ENCODE data around the gene TMEM151A.
"Not testable (repeated sequence)": the region's sequence is repeated elsewhere in the genome, so short reads cannot be mapped to it uniquely, and the experiment has no call there.

Gene TMEM151A

GRCh38 chr11:66267379-66268243, 24.1 kb upstream of the TMEM151A start:
- DNase-seq, result peak; percentile 71 to 88

- peak; percentile 98 to 100 for DNase-seq
Observed at GRCh38 chr11:66268244-66268951, 23.3 kb upstream of the TMEM151A start, which contains the start of gene RAB1B. Gene RAB1B, plus strand, starts transcription at chr11:66268639. Its CDS starts 41 bp downstream, at chr11:66268680.

- DNase-seq, result peak in 1 of 2 experiments; percentile 65
Observed at GRCh38 chr11:66268952-66269905, 22.5 kb upstream of the TMEM151A start.

DNA sequence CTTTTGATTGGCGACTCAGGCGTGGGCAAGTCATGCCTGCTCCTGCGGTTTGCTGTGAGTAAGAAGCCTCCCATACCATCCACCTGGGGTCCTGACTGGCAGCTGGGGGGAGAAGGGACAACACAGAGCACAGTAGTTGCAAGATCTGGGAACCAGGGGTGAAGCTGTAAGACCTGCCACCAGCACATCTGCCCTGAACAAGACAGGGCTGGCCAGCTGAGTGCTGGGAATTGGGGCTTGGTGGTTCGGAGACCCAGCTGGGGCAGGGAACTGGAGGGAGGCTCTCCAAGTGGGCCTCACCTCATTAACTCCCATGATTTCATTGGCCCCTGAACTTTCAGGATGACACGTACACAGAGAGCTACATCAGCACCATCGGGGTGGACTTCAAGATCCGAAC, 19.9 kb upstream of the TMEM151A start:
- DNase-seq, result no peak

- no peak for DNase-seq
Observed at GRCh38 chr11:66272596-66272995, 19.1 kb upstream of the TMEM151A start.

- no peak for DNase-seq
Observed at GRCh38 chr11:66274219-66274618, 17.5 kb upstream of the TMEM151A start.

DNA sequence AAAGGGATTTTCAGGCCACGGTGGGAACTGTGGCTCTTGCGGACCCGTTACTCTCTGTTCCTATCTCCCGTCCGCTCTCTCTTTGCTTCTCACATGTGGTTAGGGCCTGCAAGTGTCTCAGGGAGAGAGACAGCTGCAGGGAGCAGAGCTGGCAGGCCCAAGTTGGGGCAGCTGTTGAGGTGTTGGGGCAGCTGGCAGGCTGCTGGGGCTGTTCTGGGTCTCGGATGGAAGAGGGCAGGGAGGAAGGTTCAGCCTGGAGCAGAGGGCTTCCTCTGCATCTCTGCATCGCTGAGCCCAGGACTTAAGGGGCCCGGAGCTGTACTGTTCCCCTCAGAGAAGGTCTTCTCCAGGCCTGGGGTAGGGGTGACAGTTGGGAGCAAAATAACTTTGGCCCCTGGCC, 16.3 kb upstream of the TMEM151A start:
- DNase-seq, result no peak

- DNase-seq, result no peak
Observed at GRCh38 chr11:66275984-66276612, 15.6 kb upstream of the TMEM151A start.

DNA sequence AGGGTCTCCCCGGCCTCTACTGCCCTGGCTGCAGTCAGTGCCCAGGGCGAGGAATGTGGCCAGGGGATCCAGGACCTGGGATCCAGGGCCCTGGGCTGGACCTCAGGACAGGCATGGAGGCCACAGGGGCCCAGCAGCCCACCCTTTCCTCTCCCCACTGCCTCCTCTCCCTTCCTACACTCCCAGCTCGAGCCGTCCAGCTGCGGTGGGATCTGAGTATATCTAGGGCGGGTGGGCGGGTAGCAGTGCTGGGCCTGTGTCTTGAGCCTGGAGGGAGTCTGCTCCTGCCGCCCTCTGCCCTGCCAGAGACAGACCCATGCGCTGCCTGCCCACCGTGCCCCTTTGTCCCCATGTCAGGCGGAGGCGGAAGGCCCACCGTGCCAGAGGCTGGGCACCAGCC, 15.1 kb upstream of the TMEM151A start:
- DNase-seq, result not testable (repeated sequence)

- not testable (repeated sequence) for DNase-seq
Observed at GRCh38 chr11:66277064-66277463, 14.6 kb upstream of the TMEM151A start.

- DNase-seq, result peak in 1 of 2 experiments; percentile 80
Observed at GRCh38 chr11:66277471-66278362, 14.0 kb upstream of the TMEM151A start, which contains the start of gene CNIH2. Gene CNIH2, plus strand, starts transcription at chr11:66278175. Its CDS starts 282 bp downstream, at chr11:66278457.

DNA sequence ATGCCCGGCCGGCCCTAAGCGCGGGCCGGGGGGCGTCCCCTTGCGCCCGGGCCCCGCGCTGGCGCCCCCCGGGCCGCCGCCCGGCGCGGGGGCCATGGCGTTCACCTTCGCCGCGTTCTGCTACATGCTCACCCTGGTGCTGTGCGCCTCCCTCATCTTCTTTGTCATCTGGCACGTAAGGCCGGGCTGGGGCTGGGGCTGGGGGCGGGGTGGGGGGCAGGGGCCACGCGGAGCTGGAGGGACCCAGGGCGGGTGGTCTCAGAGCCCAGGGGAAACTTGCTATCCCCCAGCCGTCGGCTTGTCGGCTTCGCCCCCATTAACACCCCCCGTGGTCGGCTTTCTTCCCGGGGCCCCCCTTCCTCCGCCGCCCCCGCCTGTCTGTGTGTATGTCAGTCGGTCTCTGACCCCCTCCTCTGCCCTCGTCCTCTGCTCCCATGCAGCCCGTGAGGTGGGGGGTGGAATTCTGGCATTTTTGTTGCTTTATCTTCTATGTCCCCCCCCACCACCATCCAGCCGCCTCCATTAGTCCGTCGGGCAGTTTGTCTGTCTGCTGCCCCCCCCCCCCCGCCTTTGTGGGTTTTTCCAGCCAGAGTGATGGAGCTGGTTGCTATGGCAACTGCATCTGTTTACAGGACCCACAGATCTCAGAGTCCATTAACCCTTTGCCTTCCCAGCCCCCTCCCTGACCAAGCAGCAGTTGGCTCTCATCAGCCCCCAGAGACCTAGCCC, 13.2 kb upstream of the TMEM151A start:
- DNase-seq, result peak in 1 of 2 experiments; percentile 70

GRCh38 chr11:66279092-66279734, 12.5 kb upstream of the TMEM151A start:
- DNase-seq, result peak in 1 of 2 experiments; percentile 67

GRCh38 chr11:66280428-66280827, 11.3 kb upstream of the TMEM151A start:
- DNase-seq, result no peak

GRCh38 chr11:66281001-66281400, 10.7 kb upstream of the TMEM151A start:
- no peak for DNase-seq

DNA sequence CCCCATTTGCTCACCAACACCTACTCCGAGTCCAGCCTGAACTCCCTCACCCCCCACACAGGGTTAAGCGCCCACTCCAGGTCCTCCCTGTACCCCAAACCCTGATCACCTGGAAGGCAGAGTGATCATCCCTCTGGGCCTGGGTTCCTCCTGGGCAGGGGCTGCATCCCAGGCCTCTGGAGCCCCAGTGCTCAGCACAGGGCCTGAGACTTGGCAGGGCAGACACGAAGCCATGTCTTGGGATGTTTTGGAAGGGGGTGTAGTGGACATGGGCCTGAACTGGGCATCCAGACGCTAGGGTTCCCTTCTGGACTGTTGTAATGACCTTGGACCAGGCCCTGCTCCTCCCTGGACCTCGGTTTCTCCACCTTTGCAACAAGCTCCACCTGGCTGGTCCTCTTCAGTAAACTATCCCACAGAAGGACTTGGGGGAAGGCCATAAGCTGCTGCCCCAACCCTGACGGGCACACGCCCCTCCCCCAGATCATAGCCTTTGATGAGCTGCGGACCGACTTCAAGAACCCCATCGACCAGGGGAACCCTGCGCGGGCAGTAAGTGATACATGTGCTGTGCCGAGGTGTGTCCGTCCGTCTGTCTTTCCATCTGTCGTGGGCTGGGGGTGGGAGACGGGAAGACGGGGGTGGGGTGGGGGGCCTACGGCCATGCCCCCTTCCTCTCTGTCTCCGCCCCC, 9.8 kb upstream of the TMEM151A start:
- DNase-seq, result peak in 1 of 2 experiments; percentile 83

DNA sequence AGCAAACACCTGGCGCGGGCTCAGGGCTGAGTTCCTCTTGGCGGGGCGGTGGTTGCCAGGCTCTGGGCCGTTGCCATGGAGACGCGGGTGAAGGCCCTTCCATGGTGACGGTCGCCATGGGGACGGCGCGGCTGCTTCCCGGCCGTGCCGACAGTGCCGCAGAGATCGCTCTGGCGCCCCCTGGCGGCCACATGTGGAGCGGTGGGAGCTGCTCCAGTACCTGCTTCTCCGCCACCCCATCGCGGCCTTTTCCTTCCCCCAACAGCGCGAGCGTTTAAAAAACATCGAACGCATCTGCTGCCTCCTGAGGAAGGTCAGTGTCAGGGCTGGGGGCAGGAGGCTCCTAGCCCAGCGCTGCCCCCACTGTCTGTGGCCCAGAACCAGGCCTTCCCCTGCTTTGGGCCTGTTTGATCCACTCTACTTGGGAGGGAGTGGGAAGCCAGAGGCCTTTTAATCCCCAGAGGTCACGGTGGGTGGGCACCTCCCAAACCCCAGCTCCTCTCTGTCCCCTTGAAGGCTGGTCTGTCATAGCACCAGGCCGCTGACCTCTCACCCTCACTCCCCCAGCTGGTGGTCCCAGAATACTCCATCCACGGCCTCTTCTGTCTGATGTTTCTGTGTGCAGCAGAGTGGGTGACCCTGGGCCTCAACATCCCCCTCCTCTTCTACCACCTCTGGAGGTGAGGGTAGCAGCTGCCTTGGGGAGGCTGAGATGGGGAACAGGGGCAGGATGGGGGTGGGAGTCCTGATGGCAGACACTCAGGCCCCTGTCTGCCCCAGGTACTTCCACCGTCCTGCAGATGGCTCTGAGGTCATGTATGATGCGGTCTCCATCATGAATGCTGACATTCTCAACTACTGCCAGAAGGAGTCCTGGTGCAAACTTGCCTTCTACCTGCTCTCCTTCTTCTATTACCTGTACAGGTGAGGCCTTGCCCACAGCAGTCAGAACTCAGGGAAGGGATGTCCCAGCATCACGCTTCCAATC, 8.9 kb upstream of the TMEM151A start:
- DNase-seq, result peak; percentile 94 to 100
